ENCODE data around the gene LRG1.

Gene LRG1

GRCh38 chr19:4539693-4540581 lies at the start of gene LRG1:
Gene LRG1 (minus strand): TSS chr19:4540036. CDS start chr19:4540013, 23 bp downstream.
- no peak for DNase-seq

DNA sequence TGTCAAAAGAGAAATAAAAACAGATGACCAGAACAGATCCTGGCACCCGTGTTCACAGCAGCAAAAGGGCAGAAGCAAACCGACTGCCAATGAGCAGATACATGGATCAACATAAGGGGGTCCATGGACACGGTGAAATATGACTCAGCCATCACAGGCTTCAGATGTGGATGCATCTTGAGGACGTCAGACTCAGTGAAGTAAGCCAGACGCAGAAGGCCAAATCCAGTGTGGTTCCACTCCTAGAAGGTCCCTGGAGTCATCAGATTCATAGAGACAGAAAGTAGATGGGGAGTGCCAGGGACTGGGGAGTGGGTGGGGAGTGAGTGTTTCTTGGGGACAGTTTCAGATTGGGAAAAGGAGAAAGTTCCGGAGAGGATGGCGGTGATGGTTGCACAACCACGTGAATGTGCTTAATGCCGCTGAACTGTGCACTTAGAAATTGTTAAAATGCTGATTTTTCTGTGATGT lies 48.5 kb upstream of the LRG1 start:
- no peak for DNase-seq

DNA sequence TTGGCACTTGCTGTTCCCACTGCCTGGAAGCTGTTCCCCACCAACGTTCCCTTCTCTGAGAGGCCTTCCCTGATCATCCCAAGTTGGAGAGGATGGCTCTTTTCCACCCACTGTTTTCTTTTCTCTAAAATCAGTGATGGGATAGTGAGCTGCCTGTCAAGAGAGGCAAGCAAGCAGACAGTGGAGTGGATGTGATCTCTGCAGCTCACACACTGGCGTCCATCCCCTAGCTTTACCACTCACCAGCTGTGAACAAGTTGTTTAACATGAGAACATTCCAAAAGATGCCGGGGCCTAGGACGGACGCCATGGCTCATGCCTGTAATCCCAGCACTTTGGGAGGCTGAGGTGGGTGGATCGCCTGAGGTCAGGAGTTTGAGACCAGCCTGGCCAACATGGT lies 47.7 kb upstream of the LRG1 start:
- DNase-seq: no peak

DNA sequence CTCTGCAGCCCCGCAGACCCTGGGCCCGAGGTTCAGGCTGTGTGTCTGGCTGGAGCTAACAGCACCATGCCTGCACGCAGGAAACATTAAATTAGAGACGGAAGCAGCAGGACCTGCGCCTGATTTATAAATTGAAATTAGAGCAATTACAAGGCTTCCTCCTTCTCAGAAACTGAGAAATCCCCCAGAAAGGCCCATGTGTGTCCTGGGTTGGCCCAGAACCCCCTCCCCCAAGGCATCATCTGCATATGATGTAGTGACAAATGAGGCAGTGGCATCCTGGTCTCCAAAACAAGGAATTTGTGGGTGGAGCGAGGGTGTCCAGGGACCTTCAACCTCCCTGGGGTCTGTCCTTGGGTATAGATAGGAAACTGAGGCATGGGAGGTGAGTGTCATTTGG lies 46.9 kb upstream of the LRG1 start:
- DNase-seq: no peak

DNA sequence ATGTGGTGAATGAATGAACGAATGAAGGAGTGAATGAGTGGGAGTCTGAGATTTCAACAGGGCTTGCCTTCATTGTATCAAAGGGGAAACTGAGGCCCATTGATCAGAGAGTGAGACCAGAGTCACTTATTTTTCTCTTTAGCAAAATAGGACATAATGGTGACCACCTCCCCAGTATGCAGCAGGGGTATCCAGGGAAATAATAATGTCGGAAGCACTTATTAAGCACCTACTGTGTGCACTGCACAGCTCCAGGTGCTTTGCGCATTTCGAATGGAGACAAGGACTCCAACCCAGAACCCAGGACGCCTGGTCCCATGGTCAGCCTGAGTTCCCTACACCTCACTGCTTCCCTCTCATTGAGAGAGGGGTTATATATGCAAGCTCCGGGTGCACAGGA lies 46.4 kb upstream of the LRG1 start:
- no peak for DNase-seq

DNA sequence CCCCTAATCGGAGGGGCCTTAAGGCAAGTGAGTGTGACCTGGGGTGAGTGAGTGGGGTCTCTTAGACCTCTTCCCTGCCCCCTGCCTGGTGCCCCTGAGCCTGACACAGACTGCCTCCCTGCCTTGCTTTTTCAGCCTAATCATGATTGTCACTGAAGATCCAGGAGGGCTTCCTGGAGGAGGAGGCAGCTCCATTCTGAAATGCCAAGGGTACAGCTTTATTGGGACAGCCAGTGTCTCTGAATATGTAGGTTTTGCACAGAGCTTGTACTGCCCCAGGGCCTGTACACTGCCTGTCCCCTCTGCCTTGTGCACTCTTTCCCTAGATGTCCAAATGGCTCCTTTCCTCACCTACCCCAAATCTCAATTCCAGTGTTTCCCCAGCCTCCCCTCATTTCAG lies 45.7 kb upstream of the LRG1 start:
- no peak for DNase-seq

DNA sequence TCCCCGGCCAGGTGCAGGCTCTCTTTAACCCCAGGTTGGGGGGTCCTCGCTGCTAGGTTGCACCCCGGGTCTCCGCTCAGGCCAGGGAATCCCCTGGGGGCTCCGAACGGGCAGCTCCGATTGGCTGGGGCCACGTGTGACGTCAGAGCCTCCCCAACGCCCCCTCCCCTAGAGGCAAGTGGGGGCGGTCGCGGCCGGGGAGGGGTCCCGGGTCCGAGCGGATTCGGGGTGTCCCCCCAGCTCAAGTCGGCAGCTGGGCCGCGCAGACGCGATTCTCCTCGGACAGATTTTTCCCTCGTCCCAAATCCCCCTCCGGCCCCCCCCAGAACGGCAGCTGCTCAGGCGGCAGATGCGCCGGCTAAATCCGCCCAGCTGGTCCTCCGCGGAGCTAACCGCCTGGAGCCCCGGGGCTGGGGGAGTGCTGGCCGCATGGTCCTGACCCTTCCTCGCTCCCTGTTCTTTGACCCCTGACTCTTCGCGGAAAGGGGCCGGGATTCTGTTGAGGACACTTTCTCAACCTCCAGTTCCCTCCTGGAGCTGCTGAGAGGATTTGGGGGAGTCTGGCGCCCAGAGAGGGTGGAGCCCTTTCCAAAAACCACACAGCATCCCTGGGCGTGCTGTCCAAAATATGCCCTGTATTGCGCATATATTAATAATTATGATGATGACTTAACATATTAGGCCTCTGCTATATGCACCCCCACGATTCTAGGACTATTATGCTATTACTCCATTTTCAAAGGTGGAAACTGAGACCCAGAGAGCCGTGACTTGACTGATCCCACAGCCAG lies 45.0 kb upstream of the LRG1 start:
- no peak for DNase-seq

DNA sequence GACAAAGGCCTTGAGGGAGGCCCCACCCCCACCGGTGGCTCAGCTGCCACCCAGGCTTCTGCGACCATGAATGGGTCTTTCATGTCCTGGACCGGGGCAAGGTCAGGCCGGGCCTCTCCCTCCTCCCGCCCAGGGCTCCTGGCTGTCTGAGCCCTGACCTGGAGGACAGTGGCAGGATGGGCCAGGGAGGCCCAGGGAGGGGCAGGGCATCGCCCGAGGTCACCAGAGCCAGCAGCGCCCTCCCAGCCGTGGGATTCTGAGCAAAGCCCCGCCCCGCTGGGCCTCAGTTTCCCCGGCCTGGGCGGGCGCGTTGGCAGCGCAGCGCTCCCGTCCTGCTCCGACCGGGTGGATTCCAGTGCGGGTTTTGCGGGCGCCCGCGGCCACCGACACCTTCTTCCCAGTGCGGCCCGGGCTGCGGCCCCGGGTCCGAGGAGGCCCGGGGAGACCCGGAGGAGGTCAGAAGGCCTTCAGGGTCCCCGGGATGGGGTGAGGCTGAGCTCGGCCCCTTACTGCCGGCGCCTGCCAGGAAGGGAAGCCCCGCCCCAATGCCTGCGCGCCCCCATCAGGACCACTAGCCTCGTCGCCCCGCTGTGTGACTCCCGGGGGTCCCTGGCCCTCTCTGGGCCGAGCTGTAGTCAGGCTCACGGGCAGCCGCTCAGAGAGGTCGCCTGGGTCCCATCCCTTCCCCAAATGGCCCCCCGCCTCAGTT lies 44.3 kb upstream of the LRG1 start:
- no peak for DNase-seq

DNA sequence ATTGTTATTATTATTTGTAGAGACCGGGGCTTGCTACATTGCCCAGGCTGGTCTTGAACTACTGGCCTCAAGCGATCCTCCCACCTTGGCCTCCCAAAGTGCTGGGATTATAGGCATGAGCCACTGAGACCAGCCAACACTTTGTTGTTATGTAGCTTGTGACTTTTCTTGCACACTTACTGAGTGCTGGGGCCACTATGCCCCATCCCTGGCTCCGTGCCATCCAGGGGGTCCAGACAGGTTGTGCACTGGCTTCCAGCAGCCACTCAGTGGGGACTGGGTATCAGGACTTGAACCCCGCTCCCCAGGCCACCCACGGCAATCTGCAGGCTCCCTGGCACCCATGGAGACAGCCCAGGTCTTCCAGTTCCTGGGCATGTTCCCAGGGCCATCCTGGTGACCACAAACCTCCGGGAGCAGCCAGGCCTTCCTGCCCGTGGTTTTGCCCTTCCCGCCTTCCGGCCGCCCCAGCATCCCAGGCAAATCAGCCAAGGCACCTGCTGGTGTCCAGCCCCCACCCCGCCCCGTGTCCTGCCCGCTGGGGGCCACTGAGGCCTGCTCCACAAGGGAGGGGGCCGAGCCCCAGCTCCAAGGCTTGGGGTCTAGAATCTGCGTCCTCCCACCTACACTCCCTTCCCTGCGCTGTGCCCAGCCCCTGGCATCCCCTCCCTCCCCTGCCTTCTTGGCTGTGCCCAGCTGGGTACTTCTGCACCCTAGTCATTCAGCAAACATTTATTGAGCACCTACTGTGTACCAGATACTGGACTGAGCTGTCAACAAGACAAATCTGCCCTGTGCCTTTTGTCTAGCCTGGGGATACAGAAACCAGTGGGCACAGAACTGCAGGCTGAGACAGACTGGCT lies 43.4 kb upstream of the LRG1 start:
- no peak for DNase-seq

DNA sequence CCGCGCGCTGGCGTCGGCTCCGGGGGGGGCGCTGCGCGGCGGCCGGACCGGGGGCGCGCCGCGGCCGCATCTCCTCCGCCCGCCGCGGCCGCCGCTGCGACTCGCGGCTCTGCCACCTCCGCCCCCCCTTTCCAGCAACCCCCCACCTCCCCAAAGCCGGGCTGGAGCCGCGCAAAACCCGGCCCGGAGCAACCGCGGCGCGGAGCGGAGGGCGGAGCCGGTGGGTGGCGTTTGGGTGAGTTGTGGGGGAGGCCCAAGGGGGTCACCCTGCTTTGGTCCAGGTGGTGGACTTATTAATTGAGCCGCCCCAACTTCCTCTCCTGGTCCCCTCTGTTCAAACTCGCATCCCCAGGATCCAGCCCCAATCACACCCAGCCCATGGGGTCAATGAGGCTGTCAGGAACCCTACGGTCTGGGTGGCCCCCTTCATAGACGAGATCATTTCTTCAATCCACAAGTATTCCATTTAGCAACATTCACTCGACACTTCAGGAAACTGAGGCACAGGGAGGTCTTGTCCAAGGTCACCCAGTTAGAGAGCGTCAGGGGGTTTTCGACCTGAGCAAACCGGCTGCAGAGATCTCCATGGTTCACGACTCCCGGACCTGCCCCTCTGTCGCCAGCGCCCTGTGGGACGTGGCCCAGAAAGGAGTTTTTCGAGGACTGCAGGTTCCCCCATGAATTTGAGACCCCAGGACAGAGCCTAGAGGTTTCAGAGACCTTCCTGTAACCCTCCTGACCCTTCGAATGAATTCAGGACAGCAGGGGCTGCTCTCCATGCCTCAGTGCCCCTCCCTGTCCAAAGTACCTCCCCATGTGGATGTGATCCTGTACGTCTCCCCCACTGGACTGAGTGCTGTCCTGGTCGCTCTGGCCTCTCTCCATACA lies 42.1 kb upstream of the LRG1 start:
- DNase-seq: no peak

DNA sequence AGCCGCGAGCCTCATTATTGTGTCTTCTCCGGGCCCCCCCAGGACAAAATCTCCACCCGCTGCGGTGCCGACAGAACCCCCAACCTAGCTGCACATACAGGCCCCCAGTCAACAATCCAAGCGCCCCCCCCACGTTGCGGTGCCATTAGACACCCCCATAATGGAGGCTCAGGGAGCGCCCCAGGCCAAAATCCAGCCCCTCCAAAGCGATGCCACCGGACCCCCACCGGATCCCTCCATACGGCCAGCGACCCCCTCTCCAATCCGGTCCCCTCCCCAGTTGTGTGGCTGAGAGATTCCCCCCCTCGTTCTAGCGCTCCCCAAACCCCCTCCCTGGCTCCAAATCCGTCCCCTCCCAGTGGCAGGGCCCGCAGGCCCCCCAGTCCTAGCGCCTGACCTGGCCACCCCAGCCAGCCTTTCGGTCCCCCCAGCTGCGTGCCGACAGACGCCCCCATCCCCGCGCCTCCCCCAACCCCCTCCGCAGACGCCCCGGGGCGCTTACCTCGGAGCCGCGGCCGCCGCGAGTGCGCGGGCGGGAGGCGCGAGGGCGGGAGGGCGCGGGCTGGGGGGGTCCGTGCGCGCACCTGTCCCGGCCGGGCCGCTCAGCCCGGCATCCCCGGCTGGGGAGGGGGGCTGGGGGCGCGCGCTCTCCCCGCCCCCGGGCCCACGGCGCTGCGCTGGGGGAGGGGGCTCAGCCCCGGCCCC lies 41.3 kb upstream of the LRG1 start:
- DNase-seq: no peak

DNA sequence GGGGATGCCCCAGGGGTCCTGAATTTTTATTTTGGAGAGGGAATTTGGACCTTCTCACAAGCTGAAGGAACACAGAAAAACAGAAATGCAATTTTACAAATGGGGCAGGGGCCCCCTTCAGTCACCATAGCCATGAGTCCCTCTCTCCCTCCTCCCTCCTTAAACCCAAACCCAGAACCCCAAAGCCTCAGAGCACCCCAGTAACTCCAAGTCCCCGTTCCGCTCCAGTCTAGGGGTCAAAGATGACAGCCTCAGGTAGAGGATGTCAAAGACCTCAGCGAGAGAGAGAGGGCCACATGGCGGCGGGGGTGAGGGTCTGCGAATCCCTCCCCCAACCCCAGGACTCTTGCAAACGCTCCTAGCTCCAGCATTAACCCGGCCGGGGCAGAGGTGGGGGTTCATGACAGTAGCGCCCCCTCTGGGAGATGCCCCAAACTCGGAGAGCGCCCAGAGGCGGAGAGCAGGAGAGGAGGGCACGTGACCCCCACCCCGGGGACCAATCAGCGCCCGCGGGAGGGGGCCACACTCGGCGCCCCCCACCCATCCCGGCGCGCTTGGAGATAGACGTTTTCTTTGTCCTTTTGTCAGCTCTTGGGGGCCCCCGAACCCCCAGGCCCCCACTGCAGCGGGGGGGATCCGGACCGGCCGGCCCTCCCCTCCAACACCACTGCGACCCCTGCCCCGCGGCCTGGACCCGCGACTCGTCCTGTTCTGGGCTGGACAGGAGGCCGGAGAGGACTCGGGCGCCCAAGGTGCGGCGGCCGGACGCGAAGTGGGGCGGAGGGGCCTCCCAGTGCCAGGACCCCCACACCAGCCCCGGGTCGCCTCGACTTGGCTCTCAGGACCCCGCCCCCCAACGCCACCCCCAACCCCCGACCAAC lies 40.4 kb upstream of the LRG1 start:
- DNase-seq: no peak

DNA sequence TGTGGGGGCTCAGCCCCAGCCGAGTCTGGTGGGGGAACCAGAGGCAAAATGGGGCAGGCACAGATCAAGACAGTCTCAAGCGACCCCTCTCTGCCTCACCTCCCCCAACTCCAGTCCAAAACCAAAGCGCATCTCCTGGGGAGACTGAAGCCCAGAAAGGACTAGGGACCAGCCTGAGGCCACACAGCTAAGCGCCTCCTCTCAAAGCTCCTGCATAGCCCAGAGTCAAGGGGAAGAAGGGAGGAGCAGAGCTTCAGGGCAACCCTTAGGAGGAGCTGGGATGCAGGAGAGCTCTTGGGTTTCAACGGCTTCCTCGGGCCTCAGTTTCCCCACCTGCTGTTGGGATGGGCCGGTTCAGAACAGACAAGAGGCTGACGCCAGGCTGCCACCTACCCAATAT lies 39.6 kb upstream of the LRG1 start:
- no peak for DNase-seq

DNA sequence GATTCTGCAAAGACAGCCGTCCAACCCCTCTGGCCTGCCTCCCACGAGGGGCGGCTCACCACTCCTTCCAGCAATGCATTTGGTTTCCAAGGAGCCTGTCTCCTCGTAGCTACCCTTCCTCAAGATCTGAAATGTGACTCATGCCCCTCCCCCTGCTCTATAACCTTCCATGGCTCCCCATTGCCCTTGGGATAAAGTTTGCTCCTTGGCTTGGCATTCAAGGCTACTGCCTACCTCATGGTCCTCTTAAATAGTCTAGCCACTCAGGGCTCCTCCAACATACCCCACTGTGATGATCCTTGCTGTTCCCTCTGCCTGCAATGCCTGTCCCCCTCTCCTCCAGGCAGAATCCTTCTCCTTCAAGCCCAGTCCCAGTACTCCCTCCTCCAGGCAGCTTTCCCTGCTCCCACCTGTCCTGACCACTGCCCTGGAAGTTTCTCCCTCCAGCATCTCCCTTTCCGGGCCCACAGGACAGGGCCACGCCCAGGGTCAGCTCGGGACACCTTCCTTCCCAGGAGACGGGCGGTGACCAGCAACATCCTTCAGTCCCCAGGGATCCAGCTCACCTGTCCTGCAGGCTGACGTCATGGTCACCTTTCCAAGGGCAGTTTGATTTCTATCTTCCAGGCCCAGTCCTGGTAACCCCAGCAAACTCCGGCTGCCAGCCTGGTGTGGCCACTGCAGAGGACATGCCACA lies 38.9 kb upstream of the LRG1 start:
- no peak for DNase-seq

DNA sequence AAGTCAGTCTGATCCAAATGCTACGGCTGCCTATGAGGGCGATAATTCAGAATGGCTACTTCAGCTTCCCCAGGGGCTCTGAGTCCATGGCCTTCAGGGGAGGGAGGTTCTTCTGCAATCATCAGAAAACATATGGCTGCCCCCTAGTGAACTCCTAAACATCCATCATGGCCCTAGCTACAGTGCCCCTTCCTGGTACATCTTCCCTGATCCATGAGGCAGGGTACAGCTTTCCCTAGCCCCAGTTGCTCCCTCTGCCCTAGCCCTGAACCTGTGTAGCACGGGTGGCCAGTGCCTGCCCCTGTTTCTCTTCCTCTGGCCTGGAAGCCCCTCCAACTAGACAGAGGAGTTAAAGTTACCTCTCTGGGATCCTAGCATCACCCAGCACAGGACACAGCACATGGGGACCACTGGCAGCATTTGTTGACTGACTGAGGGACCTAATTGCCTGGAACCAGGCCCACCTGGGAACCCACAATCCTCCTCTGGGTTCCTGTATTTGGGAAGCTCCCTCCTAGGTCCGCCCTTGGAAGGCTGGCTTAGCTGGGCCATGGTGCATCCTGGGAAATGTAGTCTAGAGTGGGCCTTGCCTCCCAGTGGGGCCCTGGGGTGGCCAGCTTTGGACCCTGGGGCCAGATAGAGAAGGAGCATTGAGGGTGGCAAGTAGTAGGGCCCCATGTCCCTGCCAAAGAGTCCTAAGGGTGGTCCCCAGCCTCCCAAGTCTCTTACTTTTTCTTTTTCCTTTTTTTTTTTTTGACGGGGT lies 37.4 kb upstream of the LRG1 start:
- peak; percentile 35 for DNase-seq

DNA sequence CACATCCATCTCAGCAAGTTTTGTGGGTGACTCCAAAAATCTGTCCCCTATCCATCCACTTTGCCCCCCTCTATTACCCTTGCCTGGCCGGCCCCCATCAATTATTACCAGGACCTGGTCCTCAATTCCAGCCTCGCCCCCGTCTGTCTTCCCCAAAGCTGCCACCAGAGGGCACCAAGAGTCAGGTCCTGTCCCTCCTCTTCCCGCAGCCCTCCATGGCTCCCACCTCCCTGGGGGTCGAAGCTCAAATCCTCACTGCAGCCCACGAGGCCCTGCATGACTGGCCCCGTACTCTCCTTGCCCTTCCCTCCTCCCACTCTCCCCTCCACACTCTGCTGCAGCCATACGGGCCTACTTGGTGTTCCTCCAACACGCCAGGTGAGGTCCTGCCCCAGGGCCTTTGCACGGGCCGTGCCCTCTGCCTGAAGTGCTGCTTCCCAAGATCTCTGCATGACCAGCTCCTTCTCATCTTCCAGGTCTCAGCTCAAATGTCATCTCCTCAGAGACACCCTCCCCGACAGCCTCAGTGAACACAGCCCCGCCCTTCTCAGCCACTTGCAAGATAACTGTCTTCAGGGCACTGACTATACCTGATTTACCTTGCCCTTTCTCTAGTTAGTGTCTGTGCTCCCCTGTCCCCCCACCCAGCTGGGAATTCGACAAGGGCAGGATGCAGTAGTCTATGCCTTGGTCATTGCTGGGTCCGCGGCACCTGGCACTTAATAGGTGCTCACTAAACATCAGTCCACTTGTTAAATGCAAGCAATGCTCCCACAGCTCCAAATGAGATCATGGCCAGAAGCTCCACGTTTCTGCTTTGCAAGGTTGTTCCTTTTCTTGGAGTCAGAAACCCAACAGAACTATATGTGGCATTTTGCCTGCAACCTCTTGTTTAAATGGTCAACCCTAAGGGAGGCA lies 36.4 kb upstream of the LRG1 start:
- DNase-seq: no peak

Measured in HCEC 1CT (cell line).